HCT116 (cell line): Measurements from ENCODE around the gene STK32B.

Experiments used
- EZH2phosphoT487 ChIP-seq: fragments of 200-600 bp; IDR thresholded peaks from 2 replicates; pipeline ENCODE4 v1.6.1; 2018; ENCODE audit warnings: antibody characterized with exemption, borderline replicate concordance
- SP1 ChIP-seq: IDR thresholded peaks from 2 replicates; pipeline ENCODE4 v1.6.1; 2012; ENCODE audit warnings: low read depth
- YY1 ChIP-seq: IDR thresholded peaks from 2 replicates; pipeline ENCODE4 v1.6.1; 2011; ENCODE audit warnings: low read length, low read depth, moderate library complexity, mild to moderate bottlenecking; ENCODE audit not compliant: insufficient replicate concordance; ENCODE audit errors: extremely low read depth
- TF ChIP-seq, protein P1 (sequence below), 3 experiments: fragments of 200-600 bp in 1 of 3; sonication (generic) in 1 of 3; IDR thresholded peaks in 2 of 3; conservative IDR thresholded peaks in 1 of 3; 2 replicates each; pipeline ENCODE4 v1.5.1; 2012 to 2017; ENCODE audit warnings: low read depth in 2 of 3, low read length in 2 of 3, antibody characterized with exemption in 1 of 3, borderline replicate concordance in 1 of 3, control low read depth in 1 of 3, mild to moderate bottlenecking in 1 of 3, mixed read lengths in 1 of 3, mixed run types in 1 of 3, moderate library complexity in 1 of 3; ENCODE audit not compliant: insufficient read depth in 1 of 3
- TF ChIP-seq, protein P2 (sequence below): IDR thresholded peaks from 2 replicates; pipeline ENCODE4 v1.6.1; 2012; ENCODE audit warnings: low read depth

DNA sequence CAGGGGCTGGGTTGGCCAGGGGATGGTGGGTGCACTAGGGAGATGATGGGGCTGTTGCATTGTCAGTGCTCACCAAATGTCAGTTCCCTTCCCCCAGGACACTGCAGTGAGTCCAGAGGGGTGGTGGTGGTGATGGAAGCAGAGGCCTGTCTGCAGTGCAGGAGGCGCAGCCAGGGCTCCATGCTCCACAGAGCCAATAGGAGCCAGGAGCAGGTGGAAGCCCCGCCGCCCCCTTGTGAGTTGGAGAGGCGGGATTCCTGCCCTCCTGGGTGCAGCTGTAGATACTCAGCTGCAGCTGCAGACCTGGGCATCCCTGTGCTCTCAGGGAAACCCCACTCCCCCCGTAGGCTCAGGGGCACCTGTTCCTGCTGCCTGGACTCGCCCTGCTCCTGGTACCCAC, 372.4 kb downstream of the STK32B start:
- TF ChIP-seq SP1 = no peak
- TF ChIP-seq EZH2phosphoT487 = no peak
- TF ChIP-seq, protein P1, sequence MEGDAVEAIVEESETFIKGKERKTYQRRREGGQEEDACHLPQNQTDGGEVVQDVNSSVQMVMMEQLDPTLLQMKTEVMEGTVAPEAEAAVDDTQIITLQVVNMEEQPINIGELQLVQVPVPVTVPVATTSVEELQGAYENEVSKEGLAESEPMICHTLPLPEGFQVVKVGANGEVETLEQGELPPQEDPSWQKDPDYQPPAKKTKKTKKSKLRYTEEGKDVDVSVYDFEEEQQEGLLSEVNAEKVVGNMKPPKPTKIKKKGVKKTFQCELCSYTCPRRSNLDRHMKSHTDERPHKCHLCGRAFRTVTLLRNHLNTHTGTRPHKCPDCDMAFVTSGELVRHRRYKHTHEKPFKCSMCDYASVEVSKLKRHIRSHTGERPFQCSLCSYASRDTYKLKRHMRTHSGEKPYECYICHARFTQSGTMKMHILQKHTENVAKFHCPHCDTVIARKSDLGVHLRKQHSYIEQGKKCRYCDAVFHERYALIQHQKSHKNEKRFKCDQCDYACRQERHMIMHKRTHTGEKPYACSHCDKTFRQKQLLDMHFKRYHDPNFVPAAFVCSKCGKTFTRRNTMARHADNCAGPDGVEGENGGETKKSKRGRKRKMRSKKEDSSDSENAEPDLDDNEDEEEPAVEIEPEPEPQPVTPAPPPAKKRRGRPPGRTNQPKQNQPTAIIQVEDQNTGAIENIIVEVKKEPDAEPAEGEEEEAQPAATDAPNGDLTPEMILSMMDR (IDR thresholded peaks at IDR 0.05 in 2 of 3, conservative IDR thresholded peaks at IDR 0.05 in 1 of 3; ENCODE audit: borderline replicate concordance in 1 of 3, insufficient read depth in 1 of 3, low read depth in 2 of 3, low read length in 2 of 3) = no peak
- TF ChIP-seq YY1 = no peak
- TF ChIP-seq, protein P2, sequence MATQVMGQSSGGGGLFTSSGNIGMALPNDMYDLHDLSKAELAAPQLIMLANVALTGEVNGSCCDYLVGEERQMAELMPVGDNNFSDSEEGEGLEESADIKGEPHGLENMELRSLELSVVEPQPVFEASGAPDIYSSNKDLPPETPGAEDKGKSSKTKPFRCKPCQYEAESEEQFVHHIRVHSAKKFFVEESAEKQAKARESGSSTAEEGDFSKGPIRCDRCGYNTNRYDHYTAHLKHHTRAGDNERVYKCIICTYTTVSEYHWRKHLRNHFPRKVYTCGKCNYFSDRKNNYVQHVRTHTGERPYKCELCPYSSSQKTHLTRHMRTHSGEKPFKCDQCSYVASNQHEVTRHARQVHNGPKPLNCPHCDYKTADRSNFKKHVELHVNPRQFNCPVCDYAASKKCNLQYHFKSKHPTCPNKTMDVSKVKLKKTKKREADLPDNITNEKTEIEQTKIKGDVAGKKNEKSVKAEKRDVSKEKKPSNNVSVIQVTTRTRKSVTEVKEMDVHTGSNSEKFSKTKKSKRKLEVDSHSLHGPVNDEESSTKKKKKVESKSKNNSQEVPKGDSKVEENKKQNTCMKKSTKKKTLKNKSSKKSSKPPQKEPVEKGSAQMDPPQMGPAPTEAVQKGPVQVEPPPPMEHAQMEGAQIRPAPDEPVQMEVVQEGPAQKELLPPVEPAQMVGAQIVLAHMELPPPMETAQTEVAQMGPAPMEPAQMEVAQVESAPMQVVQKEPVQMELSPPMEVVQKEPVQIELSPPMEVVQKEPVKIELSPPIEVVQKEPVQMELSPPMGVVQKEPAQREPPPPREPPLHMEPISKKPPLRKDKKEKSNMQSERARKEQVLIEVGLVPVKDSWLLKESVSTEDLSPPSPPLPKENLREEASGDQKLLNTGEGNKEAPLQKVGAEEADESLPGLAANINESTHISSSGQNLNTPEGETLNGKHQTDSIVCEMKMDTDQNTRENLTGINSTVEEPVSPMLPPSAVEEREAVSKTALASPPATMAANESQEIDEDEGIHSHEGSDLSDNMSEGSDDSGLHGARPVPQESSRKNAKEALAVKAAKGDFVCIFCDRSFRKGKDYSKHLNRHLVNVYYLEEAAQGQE = no peak
